HG03520 (cell line): ENCODE data around the gene HNRNPF.
"Not testable (repeated sequence)": the region's sequence is repeated elsewhere in the genome, so short reads cannot be mapped to it uniquely, and the experiment has no call there.

Experiments used
- ATAC-seq: cut with Tn5 transposase; IDR thresholded peaks from one replicate; pipeline ENCODE4 v1.9.1; 2021; ENCODE audit warnings: mild to moderate bottlenecking, moderate library complexity; ENCODE audit not compliant: unreplicated experiment

Gene HNRNPF

DNA sequence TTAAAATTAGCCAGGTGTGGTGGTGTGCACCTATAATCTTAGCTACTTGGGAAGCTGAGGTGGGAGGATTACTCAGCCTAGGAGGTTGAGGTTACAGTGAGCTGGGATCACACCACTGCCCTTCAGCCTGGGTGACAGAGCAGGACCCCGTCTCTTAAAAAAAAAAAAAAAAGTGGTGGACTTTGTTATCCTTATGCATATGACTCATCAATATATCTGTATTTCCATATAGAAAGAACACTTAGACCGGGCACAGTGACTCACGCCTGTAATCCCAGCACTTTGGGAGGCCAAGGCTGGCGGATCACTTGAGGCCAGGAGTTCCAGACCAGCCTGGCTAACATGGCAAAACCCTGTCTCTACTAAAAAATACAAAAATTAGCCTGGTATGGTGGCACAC, 13.0 kb upstream of the HNRNPF start:
- not testable (repeated sequence) for ATAC-seq

- no peak for ATAC-seq
Observed at GRCh38 chr10:43421519-43421918, 12.5 kb upstream of the HNRNPF start.

- no peak for ATAC-seq
Observed at GRCh38 chr10:43421201-43421507, 12.2 kb upstream of the HNRNPF start.

DNA sequence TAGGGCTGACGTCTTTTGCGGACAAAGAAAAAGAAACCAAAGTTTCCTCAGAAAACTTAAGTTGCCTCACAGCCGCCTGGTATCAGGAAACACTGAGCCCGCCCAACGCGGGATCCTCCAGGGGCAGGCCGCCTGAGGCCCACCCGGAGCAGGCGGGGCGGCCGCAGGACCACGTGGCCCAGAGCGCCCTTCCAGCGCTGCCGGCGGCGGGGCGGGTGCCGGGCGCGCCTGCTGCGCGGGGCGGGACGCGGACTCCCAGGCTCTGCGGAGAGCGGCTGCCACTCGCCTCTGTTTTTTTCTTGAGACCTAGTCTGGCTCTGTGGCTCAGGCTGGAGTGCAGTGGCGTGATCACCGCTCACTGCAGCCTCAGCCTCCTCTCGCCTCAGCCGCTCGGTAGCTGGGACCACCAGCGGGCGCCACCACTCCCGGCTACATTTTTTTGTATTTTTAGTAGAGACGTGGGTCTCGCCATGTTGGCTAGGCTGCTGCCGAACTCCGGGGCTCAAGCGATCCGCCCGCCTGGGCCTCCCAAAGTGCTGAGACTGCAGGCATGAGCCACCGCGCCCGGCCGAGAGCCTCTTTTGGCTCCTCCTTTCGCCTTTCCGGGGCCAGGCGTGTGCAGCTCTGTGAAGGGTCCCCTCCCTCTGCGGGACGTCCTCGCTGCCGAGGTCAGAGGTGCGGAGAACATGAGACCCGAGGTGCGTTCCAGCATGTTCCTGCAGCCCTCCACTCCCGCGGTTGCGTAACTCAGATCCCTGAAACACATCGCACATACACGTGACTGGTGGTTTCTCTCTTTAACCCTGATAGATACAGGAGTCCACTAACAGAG, 11.6 kb upstream of the HNRNPF start:
- peak; percentile 72 for ATAC-seq

GRCh38 chr10:43419997-43420368, 11.0 kb upstream of the HNRNPF start:
- no peak for ATAC-seq

GRCh38 chr10:43417950-43418768, 9.2 kb upstream of the HNRNPF start:
- ATAC-seq: peak; percentile 39

DNA sequence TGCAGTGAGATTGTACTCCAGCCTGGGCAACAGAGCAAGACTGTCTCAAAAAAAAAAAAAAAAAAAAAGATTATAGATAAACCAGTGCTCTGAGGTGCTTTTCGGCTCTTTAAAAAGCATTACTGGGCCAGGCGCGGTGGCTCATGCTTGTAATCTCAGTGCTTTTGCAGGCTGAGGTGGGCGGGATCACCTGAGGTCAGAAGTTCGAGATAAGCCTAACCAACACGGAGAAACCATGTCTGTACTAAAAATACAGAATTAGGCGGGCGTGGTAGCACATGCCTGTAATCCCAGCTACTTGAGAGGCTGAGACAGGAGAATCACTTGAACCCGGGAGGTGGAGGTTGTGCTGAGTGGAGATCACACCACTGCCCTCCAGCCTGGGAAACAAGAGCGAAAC, 6.6 kb upstream of the HNRNPF start:
- no peak for ATAC-seq

DNA sequence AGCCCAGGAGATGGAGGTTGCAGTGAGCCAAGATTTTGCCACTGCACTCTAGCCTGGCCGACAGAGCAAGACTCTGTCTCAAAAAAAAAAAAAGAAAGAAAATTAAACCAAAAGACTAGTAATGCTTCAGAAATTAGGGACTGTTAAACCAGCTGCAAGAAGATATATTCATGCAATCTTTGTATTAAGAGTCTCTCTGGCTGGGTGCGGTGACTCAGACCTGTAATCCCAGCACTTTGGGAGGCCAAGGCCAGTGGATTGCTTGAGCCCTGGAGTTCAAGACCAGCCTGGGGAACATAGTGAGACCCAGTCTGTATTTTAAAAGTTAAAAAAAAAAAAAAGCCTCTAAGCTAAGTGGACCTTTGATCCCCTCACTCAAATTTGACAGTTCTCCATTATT, 2.5 kb upstream of the HNRNPF start:
- ATAC-seq: no peak

DNA sequence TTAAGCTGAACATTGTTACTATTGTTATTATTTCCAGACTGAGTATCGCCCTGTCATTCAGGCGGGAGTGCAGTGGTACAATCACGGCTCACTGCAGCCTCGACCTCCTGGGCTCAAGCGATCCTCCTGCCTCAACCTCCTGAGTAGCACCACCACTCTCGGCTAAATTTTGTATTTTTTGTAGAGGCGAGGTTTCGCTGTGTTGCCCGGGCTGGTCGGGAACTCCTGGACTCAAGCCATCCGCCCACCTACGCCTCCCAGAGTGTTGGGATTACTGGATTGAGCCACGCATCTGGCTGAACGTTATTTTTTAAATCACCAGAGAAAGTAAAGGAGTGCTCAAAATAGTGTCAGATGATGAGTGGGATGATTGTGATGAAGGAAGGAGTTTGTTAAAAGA, 1.4 kb upstream of the HNRNPF start:
- no peak for ATAC-seq

- ATAC-seq: no peak
Observed at GRCh38 chr10:43409385-43410109, 561 bp upstream of the HNRNPF start.

DNA sequence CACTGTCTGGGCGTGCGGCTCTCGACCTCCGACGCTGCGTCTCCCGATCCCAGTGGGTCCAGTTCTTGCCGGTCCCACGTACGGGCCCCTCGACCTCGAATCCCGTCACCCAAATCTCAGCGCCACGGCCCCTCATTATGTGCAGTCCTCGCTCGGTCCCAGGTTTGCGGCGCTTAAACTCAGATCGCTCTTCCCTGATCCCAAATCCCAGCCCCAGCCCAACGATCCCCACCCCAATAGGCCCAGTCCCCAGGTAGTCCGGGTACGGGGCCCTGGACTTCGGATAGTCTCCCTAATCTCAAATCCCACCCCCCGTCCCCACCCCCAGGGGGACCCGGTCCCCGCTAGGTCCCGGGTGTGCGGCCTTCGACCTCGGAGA, 666 bp downstream of the HNRNPF start:
- no peak for ATAC-seq

DNA sequence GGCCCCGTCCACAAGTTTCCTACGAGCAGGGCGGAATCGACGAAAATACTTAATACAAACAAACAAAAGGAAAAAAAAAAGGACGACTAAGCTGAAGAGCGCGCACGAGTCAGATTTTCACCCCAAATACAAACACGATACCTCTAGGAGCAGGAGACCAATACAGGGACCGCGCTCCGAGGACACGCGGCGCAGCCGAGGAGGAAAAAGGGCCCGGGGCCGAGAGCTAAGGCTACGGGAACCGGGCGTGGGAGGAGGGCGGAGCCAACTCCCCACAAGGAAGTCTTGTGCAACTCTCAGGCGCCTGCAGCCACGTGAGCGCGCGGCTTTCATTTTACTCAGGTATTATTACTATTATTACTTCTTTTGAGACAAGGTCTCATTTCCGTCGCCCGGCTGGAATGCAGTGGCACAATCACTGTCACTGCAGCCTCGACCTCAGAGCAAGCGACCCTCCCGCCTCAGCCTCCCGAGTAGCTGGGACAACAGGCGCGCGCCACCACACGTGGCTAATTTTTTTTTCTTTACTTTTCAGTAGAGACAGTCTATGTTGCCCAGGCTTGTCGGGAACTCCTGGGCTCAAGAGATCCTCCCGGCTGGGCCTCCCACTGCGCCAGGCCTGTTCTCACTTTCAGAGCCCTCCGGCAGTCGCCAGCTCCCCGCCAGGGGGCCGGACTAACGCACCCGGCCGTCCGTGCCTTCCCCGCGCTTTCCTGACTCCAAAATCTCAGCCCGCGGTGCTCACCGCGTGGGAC, 1.2 kb downstream of the HNRNPF start:
- peak; percentile 37 for ATAC-seq

DNA sequence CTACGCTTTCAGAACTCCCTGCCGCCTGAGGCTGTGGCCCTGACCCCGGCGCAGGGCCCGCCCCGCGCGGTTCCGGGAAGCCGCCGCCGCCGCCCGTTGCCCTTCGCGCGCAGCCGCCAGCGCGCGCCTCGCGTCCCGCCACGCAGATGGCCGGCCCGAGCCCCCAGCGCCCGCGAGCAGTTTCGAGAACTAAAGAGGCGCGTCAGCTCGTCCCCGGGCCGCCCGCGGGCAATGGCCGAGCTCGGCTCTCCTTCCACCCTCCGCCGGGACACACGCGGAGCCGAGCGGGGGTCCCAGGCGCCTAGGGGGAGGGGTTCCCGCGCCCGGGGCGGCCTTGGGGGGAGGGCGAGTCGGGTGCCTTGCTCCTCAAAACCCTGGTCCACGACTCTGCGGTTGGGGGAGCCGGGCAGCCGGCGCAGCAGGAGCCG, 1.8 kb downstream of the HNRNPF start:
- peak; percentile 11 for ATAC-seq

GRCh38 chr10:43404704-43405084, 4.3 kb downstream of the HNRNPF start:
- no peak for ATAC-seq

DNA sequence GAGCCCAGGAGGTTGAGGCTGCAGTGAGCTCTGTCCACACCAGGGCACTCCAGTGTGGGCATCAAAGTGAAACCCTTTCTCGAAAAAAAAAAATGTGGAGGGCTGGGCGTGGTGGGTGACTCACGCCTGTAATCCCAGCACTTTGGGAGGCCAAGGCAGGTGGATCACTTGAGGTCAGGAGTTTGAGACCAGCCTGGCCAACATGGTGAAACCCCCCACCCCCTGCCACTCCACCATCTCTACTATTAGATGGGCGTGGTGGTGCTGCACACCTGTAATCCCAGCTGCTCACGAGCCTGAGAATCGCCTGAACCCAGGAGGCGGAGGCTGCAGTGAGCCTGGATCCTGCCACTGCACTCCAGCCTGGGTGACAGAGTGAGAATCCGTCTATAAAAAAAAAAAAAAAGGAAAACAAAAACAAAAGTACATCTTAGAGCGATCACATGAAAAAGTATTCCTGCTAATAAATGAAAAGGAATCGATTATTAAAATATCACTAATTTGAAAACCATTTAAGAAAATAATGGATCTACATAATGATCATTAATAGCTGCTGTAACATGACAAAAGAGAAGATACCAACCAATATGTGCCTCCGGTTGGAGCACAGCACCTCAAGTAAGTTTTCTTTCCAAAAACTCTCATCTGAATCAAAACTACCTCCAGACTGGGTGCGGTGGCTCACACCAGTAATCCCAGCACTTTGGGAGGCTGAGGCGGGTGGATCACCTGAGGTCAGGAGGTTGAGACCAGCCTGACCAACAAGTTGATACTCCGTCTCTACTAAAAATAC, 4.9 kb downstream of the HNRNPF start:
- no peak for ATAC-seq

- no peak for ATAC-seq
Observed at GRCh38 chr10:43402880-43403452, 6.0 kb downstream of the HNRNPF start.

- no peak for ATAC-seq
Observed at GRCh38 chr10:43402176-43402575, 6.8 kb downstream of the HNRNPF start.

- ATAC-seq: no peak
Observed at GRCh38 chr10:43401627-43402026, 7.4 kb downstream of the HNRNPF start.

- no peak for ATAC-seq
Observed at GRCh38 chr10:43399320-43400310, 9.4 kb downstream of the HNRNPF start.
